ENCODE results near the gene HDAC4.

HDAC4 gene

DNA sequence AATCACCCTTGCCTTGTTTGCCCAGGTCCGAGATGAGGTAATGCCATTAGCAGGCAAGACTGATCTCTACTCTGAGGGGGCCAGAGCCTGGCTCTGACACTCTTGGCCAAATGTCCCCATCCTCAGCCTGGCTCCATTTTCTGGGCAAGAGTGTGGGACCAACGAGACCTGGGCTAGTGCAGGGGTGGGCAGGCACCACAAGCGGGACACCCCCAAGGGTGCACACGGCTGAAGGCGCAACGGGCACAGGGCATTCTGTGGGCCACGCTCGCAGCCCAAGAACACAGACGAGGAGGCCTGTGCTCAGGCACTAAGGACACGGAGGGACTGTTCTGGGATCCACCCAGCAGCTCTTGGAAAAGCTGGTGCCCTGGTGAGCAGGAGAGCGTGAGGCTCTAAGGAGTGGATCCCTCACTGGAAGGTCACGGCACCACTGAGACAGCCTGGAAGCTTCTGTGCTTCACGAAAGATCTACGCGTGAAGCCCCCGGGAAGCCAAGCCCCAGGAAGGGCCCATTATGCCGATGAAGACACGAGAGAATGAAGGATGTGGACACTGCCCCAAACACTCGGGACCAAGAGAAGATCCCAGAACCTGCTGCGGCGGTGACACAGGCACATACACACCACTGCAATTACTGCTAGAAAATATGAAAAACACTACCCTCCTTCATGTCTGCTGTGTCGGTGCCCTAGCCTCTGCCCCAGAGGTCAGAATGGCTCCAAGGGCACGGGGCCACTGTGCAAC lies 138.2 kb downstream of the HDAC4 start:
- no peak for DNase-seq

DNA sequence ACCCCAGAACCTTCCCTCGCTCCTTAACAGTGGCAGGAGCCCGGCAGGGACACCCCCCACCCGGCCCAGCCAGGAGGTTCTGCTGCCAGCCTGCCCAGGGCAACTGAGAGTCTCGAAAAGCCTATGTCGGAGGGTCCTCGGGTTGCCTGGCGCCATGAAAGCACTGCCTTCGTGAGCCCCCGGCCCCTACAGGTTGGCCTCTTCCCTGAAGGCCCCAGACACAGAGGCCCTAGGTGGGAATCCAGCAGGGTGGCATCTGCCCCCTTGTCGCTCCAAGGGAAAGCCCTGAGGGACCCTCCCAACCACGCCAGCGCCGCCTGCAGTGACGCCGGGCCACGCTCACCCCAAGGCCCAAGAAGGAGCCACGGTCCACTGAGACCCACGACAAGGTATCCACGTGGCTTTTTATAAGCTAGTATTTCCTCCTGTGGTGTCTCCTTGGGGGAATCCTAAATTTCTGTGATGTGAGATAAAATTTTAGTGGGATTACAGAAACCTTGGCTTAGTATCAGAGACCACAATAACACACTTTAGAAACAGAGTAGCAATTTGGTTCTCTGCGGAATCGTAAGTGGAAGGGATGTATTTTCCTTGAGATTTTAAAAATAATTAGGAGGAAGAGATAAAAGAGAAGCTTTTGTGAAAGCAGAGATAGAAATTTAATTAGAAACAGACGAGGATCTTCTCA lies 138.9 kb downstream of the HDAC4 start:
- DNase-seq = no peak

- DNase-seq = no peak
Observed at GRCh38 chr2:239261356-239261755, 139.5 kb downstream of the HDAC4 start.

DNA sequence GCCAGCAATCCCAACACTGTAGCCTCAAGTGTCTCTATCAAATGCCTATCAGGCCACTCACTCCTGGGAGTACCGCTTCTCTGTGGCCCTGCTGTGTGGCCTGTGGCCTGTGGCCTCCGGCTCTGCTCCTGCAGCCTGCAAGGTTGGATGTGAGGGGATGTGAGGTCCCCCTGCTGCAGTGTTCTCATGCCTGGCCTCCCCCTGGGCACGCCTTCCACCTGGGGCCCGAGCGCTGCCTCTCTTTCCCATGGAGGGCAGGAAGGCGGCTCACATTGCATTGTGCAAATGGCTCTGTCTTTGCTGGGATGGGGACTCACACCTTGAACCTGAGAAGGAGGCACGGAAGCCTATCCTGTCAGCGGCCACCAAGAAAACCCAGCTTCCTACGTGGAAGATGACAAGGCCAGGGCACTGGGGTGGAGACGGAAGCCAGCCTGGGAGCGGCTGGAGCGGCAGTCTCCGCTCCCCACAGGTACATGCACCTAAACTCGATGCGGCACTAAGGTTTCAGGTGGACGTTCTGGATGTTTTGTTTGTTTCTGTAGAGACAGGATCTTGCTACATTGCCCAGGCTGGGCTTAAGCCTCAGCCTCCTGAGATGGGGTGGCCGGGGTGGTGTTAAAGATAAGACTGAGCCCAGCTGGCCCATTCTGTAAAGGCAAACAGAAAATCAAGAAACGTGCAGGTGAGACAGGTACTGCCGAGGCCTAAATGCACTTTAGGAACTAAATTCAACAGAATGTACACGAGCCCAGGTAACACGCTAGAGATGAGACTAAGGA lies 140.1 kb downstream of the HDAC4 start:
- no peak for DNase-seq

GRCh38 chr2:239259603-239260298 lies 141.1 kb downstream of the HDAC4 start:
- DNase-seq = no peak

GRCh38 chr2:239259173-239259572 lies 141.6 kb downstream of the HDAC4 start:
- no peak for DNase-seq

GRCh38 chr2:239258248-239258647 lies 142.6 kb downstream of the HDAC4 start:
- no peak for DNase-seq

DNA sequence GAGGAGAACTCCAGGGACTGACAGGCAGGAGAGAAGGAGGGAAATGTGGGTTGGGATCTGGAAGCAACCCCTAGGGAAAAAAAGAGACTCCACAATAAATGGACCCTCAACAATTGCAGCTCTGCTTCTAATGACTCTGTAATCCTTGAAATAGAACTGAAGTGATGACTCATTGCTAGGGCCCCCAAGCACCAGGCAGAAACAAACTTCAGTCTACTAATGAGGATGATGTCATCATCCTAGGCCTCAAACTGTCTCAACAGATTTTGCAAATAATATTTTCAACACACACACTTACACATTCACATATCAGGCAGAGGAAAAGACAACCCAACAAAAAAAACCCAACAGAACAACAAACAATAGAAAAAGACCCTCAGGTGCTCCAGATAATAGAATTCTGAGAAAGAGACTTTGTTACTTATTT lies 143.3 kb downstream of the HDAC4 start:
- peak; percentile 17 for DNase-seq

GRCh38 chr2:239256350-239256743 lies 144.5 kb downstream of the HDAC4 start:
- no peak for DNase-seq

- DNase-seq = no peak
Observed at GRCh38 chr2:239255628-239256349, 145.0 kb downstream of the HDAC4 start.

GRCh38 chr2:239255218-239255617 lies 145.6 kb downstream of the HDAC4 start:
- no peak for DNase-seq

DNA sequence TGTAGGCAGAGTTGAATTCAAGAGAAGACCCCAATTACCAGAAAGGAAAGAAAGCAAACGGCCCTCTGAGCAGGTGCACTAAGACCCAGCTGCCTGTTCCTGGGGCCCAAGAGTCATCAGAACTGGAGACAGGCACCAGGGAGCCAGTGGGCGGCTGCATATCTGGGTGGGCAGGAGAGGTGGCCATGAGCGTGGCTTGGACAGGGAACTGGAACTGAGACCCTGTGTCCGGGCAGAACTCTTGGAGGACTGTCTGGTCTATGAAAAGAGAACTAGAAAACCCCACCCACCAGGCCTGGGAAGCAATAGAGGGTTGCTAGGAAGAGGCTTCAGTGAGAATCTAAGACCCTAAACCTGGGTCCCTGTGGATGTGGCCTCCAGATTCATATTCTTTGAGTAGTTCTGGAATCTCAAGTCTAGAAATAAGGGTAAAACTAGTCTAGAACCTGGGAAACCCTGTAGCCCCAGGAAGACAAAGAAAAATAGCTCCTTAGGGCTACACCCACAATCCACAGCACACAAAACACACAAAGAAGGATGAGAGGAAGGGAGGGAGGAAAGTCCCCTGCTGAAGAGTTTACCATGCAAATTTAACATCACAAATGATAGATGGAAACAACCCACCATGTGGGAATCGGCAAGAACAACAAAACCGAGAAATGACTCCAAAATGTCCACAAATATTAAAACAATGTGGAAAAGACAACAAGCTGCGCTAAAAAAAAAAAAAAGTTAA lies 147.0 kb downstream of the HDAC4 start:
- DNase-seq = no peak

GRCh38 chr2:239253264-239253663 lies 147.6 kb downstream of the HDAC4 start:
- DNase-seq = no peak

DNA sequence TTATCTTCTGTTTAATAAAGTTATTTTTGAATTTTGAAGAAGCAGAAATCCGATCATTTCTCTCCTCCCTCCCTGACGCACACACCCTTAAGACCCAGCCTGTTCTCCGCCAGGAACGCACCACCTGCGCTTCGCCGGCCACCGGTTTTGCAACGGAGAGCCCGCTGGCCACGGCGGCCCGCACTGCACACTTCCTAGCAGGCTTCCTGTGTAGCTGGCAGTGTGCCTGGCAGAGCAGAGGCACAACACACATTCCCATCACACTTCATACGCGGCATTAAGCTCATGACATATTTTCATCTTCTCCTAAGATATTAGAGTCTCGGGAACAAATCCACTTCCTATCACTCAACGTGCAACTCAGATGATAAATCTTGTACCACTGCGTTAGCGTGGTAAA lies 148.0 kb downstream of the HDAC4 start:
- no peak for DNase-seq

- DNase-seq = no peak
Observed at GRCh38 chr2:239252393-239252792, 148.4 kb downstream of the HDAC4 start.

DNA sequence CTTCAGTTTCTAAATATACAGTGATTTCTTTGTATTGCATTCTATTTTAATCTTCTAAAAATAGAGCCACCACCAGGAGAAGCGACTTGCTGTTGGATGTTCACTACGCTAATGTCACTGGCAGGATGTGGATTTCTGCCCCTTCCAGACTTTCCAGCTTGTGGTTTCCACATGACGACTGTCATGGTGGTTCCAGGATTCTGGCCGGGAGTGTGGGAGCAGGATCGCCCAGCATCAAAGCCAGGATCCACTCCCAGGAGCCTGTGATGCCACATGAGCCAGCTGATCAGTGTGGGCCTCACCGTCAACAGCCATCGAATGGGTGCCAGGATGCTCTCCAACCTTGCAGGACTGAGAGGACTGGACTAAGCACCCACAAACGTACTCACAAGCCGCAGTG lies 148.8 kb downstream of the HDAC4 start:
- DNase-seq = no peak

DNA sequence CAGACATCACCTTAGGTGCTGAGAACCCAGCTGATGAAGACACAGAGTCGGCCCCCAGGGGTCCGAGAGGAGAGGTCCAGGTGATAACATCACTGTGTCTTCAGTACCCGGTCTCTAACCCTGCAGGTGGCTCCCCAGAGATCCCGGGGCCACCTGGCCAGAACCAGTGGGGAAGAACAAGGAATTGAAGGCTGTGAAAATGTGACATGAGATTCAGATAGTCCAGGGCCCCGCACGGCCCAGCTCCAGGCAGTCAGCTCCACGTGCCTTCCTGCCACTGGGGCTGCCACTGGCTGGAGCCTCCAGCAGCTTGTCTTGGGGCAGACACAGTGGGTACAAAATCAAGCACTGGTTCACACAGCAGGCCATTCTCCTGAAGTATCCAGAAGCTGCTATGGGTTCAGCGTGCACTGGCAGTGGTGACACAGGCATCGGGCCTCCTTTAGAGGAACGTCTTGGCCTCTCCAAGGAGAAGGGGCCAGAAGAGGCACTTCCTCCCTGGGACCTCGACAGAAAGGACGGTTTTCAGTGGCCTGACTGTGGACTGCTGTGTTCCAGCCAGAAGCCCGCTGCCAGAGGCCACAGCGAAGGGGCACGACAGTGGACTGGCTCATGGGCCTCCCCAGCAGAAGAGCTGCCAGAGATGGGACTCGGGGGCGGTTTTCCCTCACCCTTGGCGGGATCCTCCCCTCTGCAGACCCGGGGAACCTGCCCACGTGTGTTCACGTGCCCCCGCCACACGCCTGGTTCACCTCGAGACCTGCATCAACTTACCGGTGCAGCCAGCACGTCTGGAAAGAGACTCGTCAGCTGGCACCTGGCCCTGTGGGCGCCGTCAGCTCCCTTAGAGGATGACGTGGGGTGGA lies 150.4 kb downstream of the HDAC4 start:
- no peak for DNase-seq

DNA sequence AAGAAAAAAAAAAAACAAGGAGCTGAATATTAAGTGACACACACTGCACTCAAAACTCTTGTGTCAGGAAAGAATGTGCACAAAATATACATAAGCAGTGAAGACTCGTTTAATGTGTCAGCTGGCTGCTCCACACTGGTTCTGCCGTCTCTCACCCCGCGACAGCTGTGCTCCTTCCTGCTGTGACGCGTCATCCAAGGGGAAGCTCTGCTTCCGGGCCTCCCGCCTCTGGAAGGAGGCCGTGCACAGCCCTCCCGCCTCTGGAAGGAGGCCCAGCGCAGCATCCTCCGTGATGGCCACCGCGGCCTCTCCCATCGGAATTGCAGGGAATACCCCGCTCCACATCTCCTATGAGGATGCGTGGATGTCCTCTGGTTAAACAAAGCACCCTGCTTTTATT lies 151.0 kb downstream of the HDAC4 start:
- DNase-seq = no peak

GRCh38 chr2:239249048-239249447 lies 151.8 kb downstream of the HDAC4 start:
- no peak for DNase-seq

- no peak for DNase-seq
Observed at GRCh38 chr2:239247401-239248245, 153.2 kb downstream of the HDAC4 start.

All from T1000 (cell line).